Colon (tissue), 2 donors: ENCODE data around the gene FAM240A.

ENCODE experiments used
- FAIRE-seq: peaks from 2 replicates; lab custom pipeline; 2012; peaks lifted over from hg19 to GRCh38; lab: Jason Lieb, UNC
- donor health status: control.
- donor health status: control.

FAM240A gene

DNA sequence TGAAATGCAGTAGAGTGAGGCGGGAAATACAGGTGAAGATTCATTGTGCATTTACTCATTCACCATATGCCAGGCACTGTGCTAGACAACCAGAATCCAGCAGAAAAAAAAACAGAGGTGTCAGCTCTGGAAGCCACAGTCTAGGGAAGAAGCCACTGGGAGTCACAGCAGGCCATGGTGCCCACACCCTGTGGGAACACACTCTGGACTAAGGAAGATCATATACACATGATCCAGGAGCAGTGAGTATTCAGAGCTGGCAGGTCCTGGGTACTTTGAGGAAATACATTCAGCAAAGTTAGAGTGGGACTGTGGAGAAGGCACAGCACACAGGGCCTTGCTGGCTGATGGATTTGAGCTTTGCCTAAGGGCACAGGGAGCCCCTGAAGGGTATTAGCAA, 14.8 kb downstream of the FAM240A start:
- FAIRE-seq, result no peak

DNA sequence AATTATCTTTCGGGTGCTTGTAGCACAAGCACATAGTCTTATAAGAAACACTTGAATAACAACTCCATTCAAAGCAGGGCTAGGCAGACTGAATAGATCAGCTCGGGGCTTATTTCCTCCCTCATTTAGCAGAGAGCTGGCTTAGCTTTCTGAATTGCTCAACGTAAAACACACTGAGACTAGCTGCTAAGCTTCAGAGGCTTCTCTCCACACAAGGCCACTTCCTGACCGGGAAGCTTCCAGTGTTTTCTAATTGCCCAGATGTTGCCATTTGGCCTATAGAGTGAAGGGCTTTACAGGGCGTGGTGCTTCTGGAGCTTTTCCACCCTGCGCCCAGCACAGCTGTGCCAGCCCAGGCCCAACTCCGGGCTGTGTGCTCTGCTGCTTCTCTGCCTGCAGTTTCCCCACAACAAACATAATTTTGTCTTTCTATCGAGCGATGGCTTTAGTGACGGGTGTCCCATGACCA, 16.6 kb downstream of the FAM240A start:
- FAIRE-seq, result no peak

- FAIRE-seq, result no peak
These were observed 17.5 kb downstream of the FAM240A start for GRCh38 chr3:46629551-46630517.

DNA sequence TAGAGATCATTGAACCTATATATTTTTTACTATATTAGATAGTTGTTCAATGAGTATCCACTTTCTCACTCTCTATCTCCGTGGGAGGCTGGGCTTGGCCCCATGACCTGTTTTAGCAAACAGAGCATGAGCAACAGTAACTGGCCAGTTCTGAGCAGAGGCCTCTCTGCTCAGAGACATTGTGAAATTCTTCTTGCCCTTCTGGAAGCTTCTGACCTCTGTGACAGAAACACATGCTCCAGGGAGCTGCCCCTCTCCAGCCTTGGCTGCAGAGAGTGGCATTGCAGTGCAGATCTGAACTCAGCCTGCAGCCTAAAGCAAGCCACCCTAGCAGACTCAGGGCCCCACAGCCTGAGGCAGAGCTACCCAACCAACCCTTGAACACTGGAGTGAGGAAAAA, 20.5 kb downstream of the FAM240A start:
- FAIRE-seq, result no peak

GRCh38 chr3:46634856-46635255, 22.5 kb downstream of the FAM240A start:
- FAIRE-seq, result no peak

- FAIRE-seq, result no peak
These were observed 26.9 kb downstream of the FAM240A start for GRCh38 chr3:46639221-46639620.

DNA sequence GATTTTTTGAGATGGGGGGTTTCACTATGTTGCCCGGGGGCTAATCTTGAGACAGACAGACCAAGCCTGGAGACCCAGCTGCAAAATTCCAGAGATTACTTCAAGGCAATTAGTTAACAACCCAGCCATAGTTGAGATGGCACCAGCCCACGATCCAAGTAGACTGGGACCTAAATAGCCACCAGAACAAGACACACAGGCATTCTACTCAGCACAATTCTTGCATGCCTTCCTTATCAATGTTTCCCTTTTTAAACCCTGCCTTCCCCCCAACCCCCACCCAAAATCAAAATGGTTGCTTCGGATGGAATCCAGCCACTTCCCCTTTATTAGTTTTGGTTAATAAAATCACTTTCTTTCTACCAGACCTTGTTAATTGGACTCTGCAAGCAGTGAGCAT, 28.6 kb downstream of the FAM240A start:
- no peak for FAIRE-seq

GRCh38 chr3:46642971-46643370, 30.6 kb downstream of the FAM240A start:
- FAIRE-seq, result no peak

- FAIRE-seq, result no peak
These were observed 31.4 kb downstream of the FAM240A start for GRCh38 chr3:46643701-46644100.

DNA sequence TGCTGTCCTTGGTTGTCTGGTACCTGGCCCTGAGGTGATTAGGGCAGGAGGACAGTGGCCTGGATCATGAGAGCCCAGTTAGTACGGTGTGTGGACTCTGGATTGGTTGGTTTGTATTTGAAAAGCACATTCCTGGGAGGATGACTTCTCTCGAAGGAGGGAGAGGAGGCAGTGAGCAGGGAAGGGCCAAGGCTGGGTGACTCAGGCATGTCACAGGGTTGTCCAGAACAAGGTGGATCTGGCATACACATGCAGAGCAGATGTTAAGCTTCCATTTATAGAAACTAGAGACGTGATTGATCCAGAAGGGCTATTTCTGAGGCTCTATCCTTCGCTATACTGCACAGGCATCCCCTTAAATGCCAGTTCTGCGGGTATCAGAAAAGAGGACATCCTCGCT, 34.4 kb downstream of the FAM240A start:
- no peak for FAIRE-seq

DNA sequence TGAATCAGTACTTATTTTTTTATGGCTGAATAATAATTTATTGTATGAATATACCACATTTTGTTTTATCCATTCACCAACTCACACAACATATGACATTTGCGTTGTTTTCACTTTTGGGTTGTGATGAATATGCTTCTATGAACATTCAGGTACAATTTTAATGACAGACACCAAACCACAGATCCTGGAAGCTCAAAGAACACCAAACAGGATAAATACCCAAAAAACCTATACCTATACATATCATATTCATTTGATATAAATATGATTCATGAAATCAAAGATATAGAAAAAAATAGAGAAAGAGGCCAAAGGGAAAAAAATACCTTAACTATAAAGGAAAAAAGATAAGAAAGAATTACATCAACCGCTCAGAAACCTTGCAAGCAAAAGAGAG, 35.8 kb downstream of the FAM240A start:
- FAIRE-seq, result no peak

GRCh38 chr3:46649436-46649835, 37.1 kb downstream of the FAM240A start:
- FAIRE-seq, result no peak

DNA sequence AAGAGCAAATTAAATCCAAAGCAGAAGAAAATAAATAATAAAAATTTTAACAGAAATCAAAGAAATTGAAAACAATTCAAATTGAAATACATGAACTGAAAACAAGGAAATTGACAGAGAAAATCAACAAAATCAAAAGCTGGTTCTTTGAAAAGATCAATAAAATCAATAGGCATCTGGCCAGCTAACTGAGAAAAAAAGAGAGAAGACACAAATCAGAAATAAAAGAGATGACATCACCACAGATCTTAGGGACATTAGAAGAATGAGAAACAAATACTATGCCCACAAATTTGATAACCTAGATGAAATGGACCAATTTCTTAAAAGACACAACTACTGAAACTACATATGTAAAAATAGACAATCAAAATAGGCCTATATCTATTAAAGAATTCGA, 38.8 kb downstream of the FAM240A start:
- no peak for FAIRE-seq

DNA sequence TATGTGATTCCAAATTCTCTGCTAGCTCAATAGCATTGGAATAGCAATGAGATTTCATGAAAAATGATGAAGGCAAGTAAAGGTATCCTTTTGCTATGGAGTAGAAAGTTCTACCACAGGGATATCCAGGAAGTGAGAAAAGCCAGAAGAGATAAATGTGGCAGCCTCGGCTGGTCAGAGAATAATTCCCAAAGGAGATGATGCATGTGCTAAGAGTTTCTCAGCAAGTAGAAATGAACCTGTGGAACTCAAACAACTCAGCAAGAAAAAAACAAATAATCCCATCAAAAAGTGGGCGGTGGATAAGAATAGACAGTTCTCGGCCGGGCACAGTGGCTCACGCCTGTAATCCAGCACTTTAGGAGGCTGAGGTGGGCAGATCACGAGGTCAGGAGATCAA, 42.9 kb downstream of the FAM240A start:
- FAIRE-seq, result no peak

DNA sequence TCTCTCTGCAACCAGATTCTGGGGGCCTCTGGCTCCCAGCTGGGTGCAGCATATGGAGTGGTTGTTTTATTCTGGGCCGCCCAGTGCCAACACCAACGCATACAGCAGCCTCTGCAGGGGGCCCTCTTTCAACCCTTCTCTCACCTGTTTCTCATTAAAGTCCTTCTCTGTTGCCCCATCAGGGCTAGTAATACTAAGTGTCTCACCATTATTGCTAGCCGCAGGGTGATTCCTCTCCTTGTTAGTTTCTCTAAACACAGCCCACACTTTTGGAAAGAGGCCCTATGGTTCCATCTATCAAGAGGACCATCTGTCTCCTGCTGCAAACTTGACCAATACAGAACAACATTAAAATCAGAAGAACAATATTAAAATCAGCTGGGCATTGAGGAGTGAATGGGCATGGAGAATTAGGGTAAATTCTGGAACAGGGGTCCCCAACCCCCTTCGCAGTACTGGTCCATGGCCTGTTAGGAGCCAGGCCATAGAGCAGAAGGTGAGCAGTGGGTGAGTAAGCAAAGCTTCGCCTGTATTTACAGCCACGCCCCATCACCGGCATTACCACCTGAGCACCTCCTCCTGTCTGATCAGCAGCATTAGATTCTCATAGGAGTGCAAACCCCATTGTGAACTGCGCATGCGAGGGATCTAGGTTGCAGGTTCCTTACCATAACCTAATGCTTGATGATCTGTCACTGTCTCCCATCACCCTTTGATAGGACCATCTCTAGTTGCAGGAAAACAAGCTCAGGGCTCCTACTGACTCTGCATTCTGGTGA, 44.6 kb downstream of the FAM240A start:
- FAIRE-seq, result no peak

DNA sequence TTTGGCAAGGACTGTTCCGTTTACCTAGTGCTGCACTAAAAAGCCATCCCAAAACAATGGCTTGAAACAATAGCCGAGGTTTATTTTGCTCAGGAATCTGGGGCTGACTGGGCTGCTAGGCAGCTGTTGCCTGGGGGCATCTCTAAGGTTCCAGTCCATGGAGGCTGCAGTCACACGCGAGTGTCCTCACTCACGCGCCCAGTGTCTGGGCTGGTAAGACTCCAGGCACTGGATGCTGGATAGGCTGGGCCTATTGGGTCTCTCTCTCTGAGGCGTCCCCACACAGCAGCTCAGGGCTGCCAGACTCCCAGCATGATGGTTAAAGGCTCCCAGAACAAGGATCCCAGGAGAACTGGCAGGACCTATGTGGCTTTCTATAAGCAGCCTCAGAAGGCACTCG, 47.0 kb downstream of the FAM240A start:
- FAIRE-seq, result no peak

- FAIRE-seq, result no peak
These were observed 47.7 kb downstream of the FAM240A start for GRCh38 chr3:46660003-46660402.

- FAIRE-seq, result no peak
These were observed 48.5 kb downstream of the FAM240A start for GRCh38 chr3:46660543-46661523.

GRCh38 chr3:46661776-46662766, 49.7 kb downstream of the FAM240A start:
- no peak for FAIRE-seq

- no peak for FAIRE-seq
These were observed 50.6 kb downstream of the FAM240A start for GRCh38 chr3:46662771-46663551.
